ENCODE measurements around the gene MIEF1. TPM values are rescaled to one million over a fixed set of nuclear protein-coding genes. Genes with fewer than 3 reads are reported as not detected.
A peak's percentile ranks its signal among the peaks of the same experiment; 100 is the strongest.

The MIEF1 gene
- total and polyA plus RNA-seq, 3 donors from 2014 or later, result 60.6 to 120 (median 78.2) TPM

DNA sequence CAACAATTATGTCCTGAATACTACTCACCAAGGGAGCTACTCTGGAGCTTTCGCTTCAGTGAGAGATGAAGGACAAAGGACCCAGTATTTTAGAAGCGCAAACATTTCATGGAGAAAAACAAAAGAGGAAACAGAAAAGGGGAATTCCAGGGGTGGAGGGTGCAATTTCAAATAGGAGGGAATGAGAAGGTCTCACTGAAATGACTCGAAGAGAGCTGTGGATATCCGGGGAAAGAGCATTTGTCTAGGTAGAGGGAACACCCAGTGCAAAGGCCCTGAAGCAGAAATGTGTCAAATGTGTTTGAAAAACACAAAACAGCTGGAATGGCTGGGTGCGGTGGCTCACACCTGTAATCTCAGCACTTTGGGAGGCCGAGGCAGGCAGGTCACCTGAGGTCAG, 28.0 kb downstream of the MIEF1 start:
- Histone ChIP-seq H3K4me3 (no peak overlapping the region), H3K4me1 (peaks cover 41% of the 10 kb centered on the region), H3K27ac (no peak overlapping the region), H3K36me3 (ENCODE audit: low read depth, missing control alignments) (no peaks in the 10 kb centered on the region), H3K27me3 (no peaks in the 10 kb centered on the region), H3K9me3 (no peaks in the 10 kb centered on the region)
- no peak for DNase-seq
- intact Hi-C loops (cut with DNase I; ENCODE audit: low total_unique reads), result no loop called here
- 71 to 77% methylated on average over 6 of the region's 6 CpGs for WGBS, 2 donors
- TF ChIP-seq, protein P1, sequence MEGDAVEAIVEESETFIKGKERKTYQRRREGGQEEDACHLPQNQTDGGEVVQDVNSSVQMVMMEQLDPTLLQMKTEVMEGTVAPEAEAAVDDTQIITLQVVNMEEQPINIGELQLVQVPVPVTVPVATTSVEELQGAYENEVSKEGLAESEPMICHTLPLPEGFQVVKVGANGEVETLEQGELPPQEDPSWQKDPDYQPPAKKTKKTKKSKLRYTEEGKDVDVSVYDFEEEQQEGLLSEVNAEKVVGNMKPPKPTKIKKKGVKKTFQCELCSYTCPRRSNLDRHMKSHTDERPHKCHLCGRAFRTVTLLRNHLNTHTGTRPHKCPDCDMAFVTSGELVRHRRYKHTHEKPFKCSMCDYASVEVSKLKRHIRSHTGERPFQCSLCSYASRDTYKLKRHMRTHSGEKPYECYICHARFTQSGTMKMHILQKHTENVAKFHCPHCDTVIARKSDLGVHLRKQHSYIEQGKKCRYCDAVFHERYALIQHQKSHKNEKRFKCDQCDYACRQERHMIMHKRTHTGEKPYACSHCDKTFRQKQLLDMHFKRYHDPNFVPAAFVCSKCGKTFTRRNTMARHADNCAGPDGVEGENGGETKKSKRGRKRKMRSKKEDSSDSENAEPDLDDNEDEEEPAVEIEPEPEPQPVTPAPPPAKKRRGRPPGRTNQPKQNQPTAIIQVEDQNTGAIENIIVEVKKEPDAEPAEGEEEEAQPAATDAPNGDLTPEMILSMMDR (IDR thresholded peaks at IDR 0.05), result no peak
- TF ChIP-seq POLR2A (IDR thresholded peaks at IDR 0.05), result no peak

GRCh38 chr22:39530692-39531331, 28.7 kb downstream of the MIEF1 start:
- intact Hi-C loops (cut with DNase I; ENCODE audit: low total_unique reads), result no loop called here
- TF ChIP-seq POLR2A (IDR thresholded peaks at IDR 0.05), result no peak
- TF ChIP-seq, protein P1 (IDR thresholded peaks at IDR 0.05), result peak in 2 of 3 experiments; percentile 24 to 46
- H3K4me3 ChIP-seq, result no peak overlapping the region
- DNase-seq, result no peak
- 56 to 58% methylated on average over 8 to 9 of the region's 9 CpGs for WGBS, 2 donors
- no peaks in the 10 kb centered on the region for H3K36me3 ChIP-seq (ENCODE audit: low read depth, missing control alignments)
- H3K27ac ChIP-seq, result no peak overlapping the region
- H3K9me3 ChIP-seq, result no peaks in the 10 kb centered on the region
- peaks cover 41% of the 10 kb centered on the region for H3K4me1 ChIP-seq
- no peaks in the 10 kb centered on the region for H3K27me3 ChIP-seq

- Histone ChIP-seq H3K9me3 (no peaks in the 10 kb centered on the region), H3K4me1 (peaks cover 36% of the 10 kb centered on the region), H3K36me3 (ENCODE audit: low read depth, missing control alignments) (no peaks in the 10 kb centered on the region), H3K27ac (peak within 1 kb of the TSS; percentile 81 to 91), H3K27me3 (no peaks in the 10 kb centered on the region), H3K4me3 (peak within 1 kb of the TSS; percentile 80 to 91)
- DNase-seq, result peak; percentile 100
- 0 to 1% methylated on average over 26 to 67 of the region's 67 CpGs for WGBS, 2 donors
- intact Hi-C loops (cut with DNase I; ENCODE audit: low total_unique reads), result no loop called here
- TF ChIP-seq POLR2A (IDR thresholded peaks at IDR 0.05), result peak; percentile 70
- TF ChIP-seq, protein P1 (IDR thresholded peaks at IDR 0.05), result no peak
Measured at GRCh38 chr22:39532215-39533073, 30.4 kb downstream of the MIEF1 start, which contains the start of gene RPS19BP1. TSS of gene RPS19BP1 (minus strand) at chr22:39532748. CDS start at chr22:39532738, 10 bp downstream.

- Histone ChIP-seq H3K27ac (peak overlapping the region in 1 of 2 donors; percentile 67), H3K4me1 (peaks cover 20% of the 10 kb centered on the region), H3K9me3 (no peaks in the 10 kb centered on the region), H3K4me3 (no peak overlapping the region), H3K27me3 (no peaks in the 10 kb centered on the region), H3K36me3 (ENCODE audit: low read depth, missing control alignments) (no peaks in the 10 kb centered on the region)
- TF ChIP-seq, protein P1 (IDR thresholded peaks at IDR 0.05), result no peak
- TF ChIP-seq POLR2A (IDR thresholded peaks at IDR 0.05), result no peak
- WGBS, 2 donors, result 58 to 62% methylated on average over 12 of the region's 12 CpGs
- intact Hi-C loops (cut with DNase I; ENCODE audit: low total_unique reads), result no loop called here
- DNase-seq, result no peak
Measured at GRCh38 chr22:39534092-39534506, 32.0 kb downstream of the MIEF1 start.
